ENCODE measurements around the gene FBXO30. TPM values are rescaled to one million over a fixed set of nuclear protein-coding genes. Genes with fewer than 3 reads are reported as not detected.

The FBXO30 gene
- polyA plus RNA-seq, 1 experiment: 3.5 TPM

DNA sequence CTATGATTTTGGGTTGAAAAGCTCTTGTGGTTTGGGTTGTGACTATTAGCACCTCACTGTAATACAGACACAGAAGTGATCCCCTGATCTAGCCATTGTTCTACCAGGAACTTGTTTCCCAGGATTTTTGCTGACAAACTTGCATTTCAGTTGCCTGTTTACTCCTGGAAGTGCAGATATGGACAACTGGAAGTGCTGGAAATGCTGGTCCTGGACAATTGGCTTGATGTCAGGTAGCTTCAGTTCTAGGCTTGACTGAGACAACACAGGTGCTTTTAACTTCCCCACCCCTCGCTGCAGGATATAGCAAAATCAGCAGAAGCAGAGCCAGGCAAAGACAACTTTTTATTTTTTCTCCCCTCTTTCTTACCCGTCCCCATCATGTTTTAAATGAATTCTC lies 27.1 kb upstream of the FBXO30 start:
- ChIA-PET CTCF (interaction anchor here (0.6 kb wide), 1 partner anchor 794 kb away, joined by 4 read pairs; no protein-coding TSS in a partner anchor), POLR2A (no interaction called here)
- Histone ChIP-seq H3K4me3 (ENCODE audit: low read depth, low read length) (no peak overlapping the region), H3K27me3 (ENCODE audit: control insufficient read depth, insufficient read depth, low read length) (no peaks in the 10 kb centered on the region), H3K36me3 (ENCODE audit: control insufficient read depth, insufficient read depth, low read length) (no peaks in the 10 kb centered on the region)
- TF ChIP-seq CTCF (IDR thresholded peaks at IDR 0.05; ENCODE audit: insufficient read depth, low read depth, low read length): no peak
- no peak for DNase-seq (ENCODE audit: low read depth)

DNA sequence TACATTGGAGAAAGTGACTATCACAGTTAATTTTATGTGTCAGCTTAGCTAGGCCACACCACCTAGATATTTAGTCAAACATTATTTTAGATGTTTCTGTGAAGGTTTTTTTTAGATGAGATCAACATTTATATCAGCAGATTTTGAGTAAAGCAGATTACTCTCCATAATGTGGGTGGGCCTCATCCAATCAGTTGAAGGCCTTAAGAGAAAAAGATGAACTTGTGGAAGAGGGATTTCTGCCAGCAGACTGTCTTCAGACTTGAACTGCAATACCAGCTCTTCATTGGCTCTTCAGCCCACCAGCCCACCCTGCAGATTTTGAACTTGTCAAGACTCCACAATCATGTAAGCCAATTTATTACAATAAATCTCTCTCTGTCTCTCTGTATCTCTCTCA lies 25.1 kb upstream of the FBXO30 start:
- DNase-seq (ENCODE audit: low read depth): no peak
- Histone ChIP-seq H3K36me3 (ENCODE audit: control insufficient read depth, insufficient read depth, low read length) (no peaks in the 10 kb centered on the region), H3K4me3 (ENCODE audit: low read depth, low read length) (no peak overlapping the region), H3K27me3 (ENCODE audit: control insufficient read depth, insufficient read depth, low read length) (no peaks in the 10 kb centered on the region)
- no peak for TF ChIP-seq CTCF (IDR thresholded peaks at IDR 0.05; ENCODE audit: insufficient read depth, low read depth, low read length)
- CTCF ChIA-PET: no interaction called here
- POLR2A ChIA-PET: no interaction called here

DNA sequence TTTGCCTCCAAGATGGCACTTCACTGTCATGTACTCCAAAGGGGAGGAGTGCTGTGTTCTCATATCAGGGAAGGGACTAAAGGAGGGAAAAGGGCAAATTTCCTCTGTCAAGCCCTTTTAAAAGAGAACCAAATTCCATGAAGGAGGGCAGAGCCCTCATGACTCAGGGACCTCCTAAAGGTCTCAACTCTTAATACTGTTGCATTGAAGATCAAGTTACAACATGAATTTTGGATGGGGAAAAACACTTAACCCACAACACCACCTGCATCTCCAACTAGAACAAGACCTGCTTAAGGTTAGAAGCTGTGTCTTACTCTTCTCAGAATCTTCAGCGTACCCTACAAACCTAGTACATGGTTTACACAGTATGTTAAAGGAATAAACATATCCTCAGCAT lies 23.7 kb upstream of the FBXO30 start:
- ChIA-PET CTCF (no interaction called here), POLR2A (no interaction called here)
- Histone ChIP-seq H3K36me3 (ENCODE audit: control insufficient read depth, insufficient read depth, low read length) (no peaks in the 10 kb centered on the region), H3K27me3 (ENCODE audit: control insufficient read depth, insufficient read depth, low read length) (no peaks in the 10 kb centered on the region), H3K4me3 (ENCODE audit: low read depth, low read length) (no peak overlapping the region)
- TF ChIP-seq CTCF (IDR thresholded peaks at IDR 0.05; ENCODE audit: insufficient read depth, low read depth, low read length): no peak
- DNase-seq (ENCODE audit: low read depth): no peak

DNA sequence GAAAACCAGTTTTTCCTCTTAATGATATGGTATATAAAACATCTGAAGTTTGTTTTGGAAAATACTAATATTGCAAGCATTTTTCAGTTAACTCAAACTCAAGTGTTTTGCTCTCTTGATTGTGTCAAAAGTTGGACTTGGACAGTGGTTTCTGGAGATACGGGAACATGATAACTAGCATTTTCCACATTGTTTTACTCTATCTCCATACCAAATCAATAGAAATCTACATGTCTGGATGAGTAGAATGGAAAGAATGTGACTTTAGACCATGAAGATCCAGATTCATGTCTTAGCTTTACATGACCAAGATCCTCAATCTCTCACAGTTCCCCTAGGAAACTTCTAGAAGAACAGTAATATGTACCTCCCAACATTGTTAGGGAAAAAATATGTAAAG lies 22.2 kb upstream of the FBXO30 start:
- ChIA-PET POLR2A (no interaction called here), CTCF (interaction anchor here (0.6 kb wide), 1 partner anchor 100 kb away, joined by 3 read pairs; no protein-coding TSS in a partner anchor)
- no peak overlapping the region for H3K4me3 ChIP-seq (ENCODE audit: low read depth, low read length)
- H3K27me3 ChIP-seq (ENCODE audit: control insufficient read depth, insufficient read depth, low read length): no peaks in the 10 kb centered on the region
- no peak for TF ChIP-seq CTCF (IDR thresholded peaks at IDR 0.05; ENCODE audit: insufficient read depth, low read depth, low read length)
- H3K36me3 ChIP-seq (ENCODE audit: control insufficient read depth, insufficient read depth, low read length): no peaks in the 10 kb centered on the region
- DNase-seq (ENCODE audit: low read depth): no peak

GRCh38 chr6:145836170-145836569 lies 21.6 kb upstream of the FBXO30 start:
- no peaks in the 10 kb centered on the region for H3K36me3 ChIP-seq (ENCODE audit: control insufficient read depth, insufficient read depth, low read length)
- TF ChIP-seq CTCF (IDR thresholded peaks at IDR 0.05; ENCODE audit: insufficient read depth, low read depth, low read length): no peak
- no peak for DNase-seq (ENCODE audit: low read depth)
- POLR2A ChIA-PET: no interaction called here
- H3K27me3 ChIP-seq (ENCODE audit: control insufficient read depth, insufficient read depth, low read length): no peaks in the 10 kb centered on the region
- CTCF ChIA-PET: interaction anchor here (0.6 kb wide), 1 partner anchor 99 kb away, joined by 3 read pairs; no protein-coding TSS in a partner anchor
- H3K4me3 ChIP-seq (ENCODE audit: low read depth, low read length): no peak overlapping the region

Measured in BJ (cell line).